ACC112 (cell line): ENCODE results near the gene CASP1.

Experiments used
- H2AFZ ChIP-seq: fragments of 200-600 bp; sonication (generic); one replicate; pipeline ENCODE4 v1.6.0; 2017; ENCODE audit warnings: antibody characterized with exemption, low read length; ENCODE audit not compliant: unreplicated experiment
- H3K27ac ChIP-seq: fragments of 200-600 bp; sonication (generic); 2 replicates; pipeline ENCODE4 v1.5.1; 2014; ENCODE audit warnings: low read depth, mild to moderate bottlenecking, antibody characterized with exemption, low read length, moderate library complexity
- H3K27me3 ChIP-seq: fragments of 200-600 bp; sonication (generic); 2 replicates; pipeline ENCODE4 v1.6.1; 2014; ENCODE audit warnings: mild to moderate bottlenecking, antibody characterized with exemption, low read length, moderate library complexity, mixed read lengths; ENCODE audit not compliant: insufficient read depth
- H3K36me3 ChIP-seq: fragments of 200-600 bp; sonication (generic); 2 replicates; pipeline ENCODE4 v1.6.1; 2016; ENCODE audit warnings: mild to moderate bottlenecking, antibody characterized with exemption, low read length, moderate library complexity, mixed read lengths; ENCODE audit not compliant: insufficient read depth
- H3K4me1 ChIP-seq: fragments of 200-600 bp; sonication (generic); one replicate; pipeline ENCODE4 v1.6.1; 2016; ENCODE audit warnings: low read length, mixed read lengths; ENCODE audit not compliant: insufficient read depth, unreplicated experiment, control insufficient read depth
- H3K4me3 ChIP-seq: fragments of 200-600 bp; sonication (generic); 2 replicates; pipeline ENCODE4 v1.5.1; 2014; ENCODE audit warnings: mild to moderate bottlenecking, low read depth, low read length
- H3K79me2 ChIP-seq: fragments of 200-600 bp; sonication (generic); one replicate; pipeline ENCODE4 v1.6.0; 2016; ENCODE audit warnings: low read length; ENCODE audit not compliant: control insufficient read depth, unreplicated experiment, insufficient read depth

Gene CASP1

DNA sequence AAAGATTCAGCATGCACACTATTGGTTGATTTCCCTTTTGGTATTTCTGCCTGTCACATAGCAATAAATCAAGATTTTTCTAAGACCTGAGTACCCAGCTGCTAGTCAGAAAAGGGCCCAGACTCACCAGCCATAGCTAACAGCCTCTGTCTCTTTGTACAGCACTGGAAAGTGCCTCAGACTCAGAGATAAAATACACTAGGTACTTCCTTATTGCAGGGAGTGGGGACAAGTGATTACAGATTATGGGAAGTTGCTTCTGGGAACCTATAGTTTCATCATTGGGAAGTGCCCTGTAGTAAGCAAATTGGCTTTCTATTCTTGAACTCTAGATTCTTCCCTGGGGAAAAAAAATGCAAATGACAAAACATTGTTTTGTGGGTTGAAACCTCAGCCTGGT, 11.9 kb downstream of the CASP1 start, which contains the start of gene CASP5:
Gene CASP5, minus strand, starts transcription at position 166 of the 400 bp plus-strand sequence. Its CDS starts 32 bp downstream, at position 134.
- Histone ChIP-seq H3K27ac (no peak within 1 kb of the TSS), H2AFZ (no peak within 1 kb of the TSS), H3K4me1 (no peaks in the 10 kb centered on the region)

DNA sequence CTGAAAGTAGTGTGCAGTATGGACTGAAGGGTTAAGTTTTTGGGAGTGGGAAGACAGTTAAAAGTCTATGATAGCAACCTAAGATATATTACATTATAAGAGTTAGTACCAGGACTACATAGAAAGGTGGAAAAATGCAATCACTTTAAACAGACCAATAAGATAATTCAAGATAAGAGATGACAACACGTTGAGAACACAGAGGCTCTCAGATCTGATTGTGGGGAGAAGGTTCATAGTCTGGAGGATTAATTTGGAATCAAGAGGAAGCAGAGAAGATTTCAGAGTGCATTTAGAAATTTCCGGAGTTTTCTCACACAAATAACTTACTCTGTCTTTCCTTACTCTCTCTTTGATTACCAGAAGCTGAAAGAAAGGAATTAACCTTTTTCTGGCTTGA, 12.4 kb downstream of the CASP1 start:
- Histone ChIP-seq H3K4me3 (no peak overlapping the region), H2AFZ (no peak overlapping the region), H3K4me1 (no peaks in the 10 kb centered on the region), H3K36me3 (peaks cover 3% of the 10 kb centered on the region; the same call in 1 of the 2 replicates), H3K27me3 (no peaks in the 10 kb centered on the region), H3K27ac (no peak overlapping the region), H3K79me2 (no peaks in the 10 kb centered on the region)

More for the DNA sequence above, 11.9 kb downstream of the CASP1 start, which contains the start of gene CASP5:
- Histone ChIP-seq H3K36me3 (peaks cover 8% of the 10 kb centered on the region), H3K4me3 (no peak within 1 kb of the TSS), H3K27me3 (no peaks in the 10 kb centered on the region), H3K79me2 (no peaks in the 10 kb centered on the region)

DNA sequence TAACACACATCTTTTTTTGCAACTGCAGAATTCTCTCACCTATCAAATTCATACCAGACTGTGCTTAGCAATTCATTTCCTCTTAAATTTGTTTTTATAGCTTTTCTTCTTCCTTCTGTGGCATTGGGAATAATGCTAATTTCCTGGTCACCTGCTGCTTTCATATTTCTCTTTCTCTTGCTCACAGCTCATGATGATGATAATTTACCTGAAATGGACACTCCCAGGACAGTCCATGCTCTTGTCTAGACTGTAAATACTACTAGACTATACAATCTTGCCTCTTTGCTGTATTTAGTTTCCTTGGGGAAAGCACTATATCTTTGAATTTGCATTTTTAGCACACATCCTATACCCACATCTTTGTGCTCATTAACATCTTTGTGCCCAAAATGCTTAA, 27.5 kb downstream of the CASP1 start:
- no peak overlapping the region for H2AFZ ChIP-seq

DNA sequence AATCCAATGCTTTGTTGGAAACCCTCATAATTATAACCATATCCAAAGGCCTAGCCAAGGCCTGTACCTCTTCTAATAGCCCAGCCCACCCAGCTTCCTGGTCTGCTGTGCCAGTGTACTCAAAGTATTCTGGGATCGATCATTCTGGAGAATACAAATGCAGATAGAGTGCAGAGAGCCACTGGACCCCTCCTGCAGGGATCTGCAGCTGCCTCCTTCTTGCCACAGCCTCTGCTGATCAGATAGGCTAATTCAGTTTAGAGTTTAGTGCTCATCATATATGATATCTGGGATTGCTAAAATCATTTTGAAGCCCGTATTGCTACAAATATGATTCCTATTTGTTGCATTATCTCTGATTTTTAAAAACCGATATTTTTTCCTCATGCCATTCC, 29.5 kb downstream of the CASP1 start:
- Histone ChIP-seq H3K27ac (no peak overlapping the region), H3K79me2 (no peaks in the 10 kb centered on the region), H3K36me3 (no peaks in the 10 kb centered on the region), H3K4me1 (peaks cover 5% of the 10 kb centered on the region), H2AFZ (no peak overlapping the region), H3K27me3 (no peaks in the 10 kb centered on the region), H3K4me3 (no peak overlapping the region)

More for the DNA sequence above, 27.5 kb downstream of the CASP1 start:
- Histone ChIP-seq H3K36me3 (no peaks in the 10 kb centered on the region), H3K27me3 (no peaks in the 10 kb centered on the region), H3K79me2 (no peaks in the 10 kb centered on the region), H3K4me1 (peaks cover 5% of the 10 kb centered on the region), H3K27ac (no peak overlapping the region), H3K4me3 (no peak overlapping the region)

DNA sequence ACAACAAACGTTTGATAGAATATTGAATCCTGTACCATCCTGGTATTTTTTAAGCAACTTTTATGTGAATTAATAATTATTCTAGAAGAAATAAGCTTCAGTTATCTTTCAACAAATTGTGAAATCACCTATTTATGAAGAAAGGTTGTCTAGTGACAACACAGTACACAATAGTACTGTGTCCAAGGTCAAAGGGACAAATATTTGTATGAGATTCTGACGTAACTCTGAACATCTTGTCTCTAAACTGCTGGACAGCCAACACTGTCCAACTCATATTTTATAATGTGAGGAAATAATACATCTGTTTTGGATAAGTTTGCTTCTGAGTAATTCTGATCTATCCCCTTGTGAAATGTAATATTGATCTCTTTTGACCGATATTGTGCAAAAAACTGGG, 30.9 kb downstream of the CASP1 start:
- Histone ChIP-seq H2AFZ (no peak overlapping the region), H3K27me3 (no peaks in the 10 kb centered on the region), H3K27ac (no peak overlapping the region), H3K4me1 (peaks cover 5% of the 10 kb centered on the region), H3K36me3 (no peaks in the 10 kb centered on the region), H3K79me2 (no peaks in the 10 kb centered on the region), H3K4me3 (no peak overlapping the region)

DNA sequence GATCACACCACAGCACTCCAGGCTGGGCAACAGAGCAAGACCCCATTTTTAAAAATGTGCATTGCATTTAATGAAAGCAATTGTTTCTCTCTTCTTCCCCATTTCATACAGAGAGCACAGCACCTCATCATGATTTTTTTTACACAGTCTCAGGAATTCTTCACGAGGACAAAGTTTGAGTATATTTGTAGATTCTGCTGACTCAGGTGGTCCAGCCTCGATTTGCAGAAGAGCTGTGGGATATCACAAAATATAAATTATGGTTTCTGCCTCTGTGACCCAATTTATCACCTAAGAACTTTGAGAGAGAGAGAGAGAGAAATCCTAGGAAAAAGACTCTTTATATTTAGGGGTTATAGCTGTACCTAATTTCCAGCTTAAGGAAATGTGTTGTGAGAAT, 31.8 kb downstream of the CASP1 start:
- H3K27me3 ChIP-seq, result no peaks in the 10 kb centered on the region
- H2AFZ ChIP-seq, result no peak overlapping the region
- no peak overlapping the region for H3K4me3 ChIP-seq
- H3K79me2 ChIP-seq, result no peaks in the 10 kb centered on the region
- H3K4me1 ChIP-seq, result peaks cover 5% of the 10 kb centered on the region
- H3K27ac ChIP-seq, result no peak overlapping the region
- H3K36me3 ChIP-seq, result no peaks in the 10 kb centered on the region

DNA sequence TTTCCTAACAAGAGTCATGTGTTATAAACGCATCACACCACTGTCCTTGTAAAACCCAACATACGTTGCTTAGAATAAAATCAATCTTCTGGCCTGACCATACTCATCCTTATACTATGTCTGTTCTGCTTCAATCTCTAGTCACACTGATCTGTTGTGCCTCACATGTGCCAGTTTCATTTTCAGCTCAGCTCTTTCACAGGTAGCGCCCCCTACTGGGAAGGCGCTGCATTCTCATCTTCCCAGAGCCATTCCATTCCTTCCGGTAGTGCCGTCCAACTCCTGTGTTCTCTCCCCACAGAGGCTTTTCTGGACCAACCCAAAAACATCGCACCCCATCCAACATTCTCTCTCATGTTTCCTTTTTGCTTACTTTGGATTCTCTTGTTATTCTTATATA, 34.1 kb downstream of the CASP1 start:
- Histone ChIP-seq H3K27me3 (no peaks in the 10 kb centered on the region), H2AFZ (no peak overlapping the region)

DNA sequence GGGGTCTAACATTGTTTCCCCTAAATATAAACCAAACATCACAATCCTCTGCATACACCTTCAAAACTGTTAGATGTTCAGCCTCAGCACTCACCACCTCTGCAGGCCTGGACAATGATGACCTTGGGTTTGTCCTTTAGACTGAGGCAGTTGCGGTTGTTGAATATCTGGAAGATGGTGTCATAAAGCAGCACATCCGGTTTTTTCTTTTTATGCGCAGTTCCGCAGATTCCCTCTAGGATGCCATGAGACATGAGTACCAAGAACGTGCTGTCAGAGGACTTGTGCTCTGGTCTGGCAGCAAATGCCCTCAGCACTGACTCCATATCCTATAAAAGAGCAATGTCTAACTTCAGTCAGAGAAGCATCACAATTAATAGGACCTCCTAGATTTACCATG, 34.8 kb downstream of the CASP1 start:
- Histone ChIP-seq H3K4me1 (peaks cover 5% of the 10 kb centered on the region), H3K79me2 (no peaks in the 10 kb centered on the region), H3K4me3 (no peak overlapping the region), H3K27ac (no peak overlapping the region), H2AFZ (no peak overlapping the region), H3K36me3 (no peaks in the 10 kb centered on the region), H3K27me3 (no peaks in the 10 kb centered on the region)

More for the DNA sequence above, 34.1 kb downstream of the CASP1 start:
- H3K27ac ChIP-seq, result no peak overlapping the region
- H3K4me1 ChIP-seq, result peaks cover 5% of the 10 kb centered on the region
- no peaks in the 10 kb centered on the region for H3K79me2 ChIP-seq
- H3K36me3 ChIP-seq, result no peaks in the 10 kb centered on the region
- no peak overlapping the region for H3K4me3 ChIP-seq

DNA sequence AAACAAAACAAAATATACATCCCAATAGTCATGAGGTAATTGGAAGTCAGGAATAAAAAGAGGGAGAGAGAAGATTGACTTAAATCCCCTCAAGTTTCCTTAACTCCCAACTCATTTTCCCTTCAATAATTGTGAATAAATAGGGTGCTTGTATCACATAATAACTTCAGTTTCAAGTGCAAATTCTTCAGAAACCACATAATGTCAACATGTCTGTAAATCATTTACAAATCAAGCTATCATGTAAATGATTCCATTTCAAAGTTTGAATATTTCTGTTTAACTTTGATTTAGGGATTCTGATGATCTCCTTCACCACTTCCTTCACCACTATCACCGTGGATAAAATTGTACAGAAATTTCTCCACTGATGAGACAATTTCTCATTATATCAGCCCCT, 35.2 kb downstream of the CASP1 start:
- Histone ChIP-seq H2AFZ (no peak overlapping the region), H3K27ac (no peak overlapping the region), H3K4me3 (no peak overlapping the region), H3K4me1 (peaks cover 5% of the 10 kb centered on the region), H3K36me3 (no peaks in the 10 kb centered on the region), H3K79me2 (no peaks in the 10 kb centered on the region), H3K27me3 (no peaks in the 10 kb centered on the region)

DNA sequence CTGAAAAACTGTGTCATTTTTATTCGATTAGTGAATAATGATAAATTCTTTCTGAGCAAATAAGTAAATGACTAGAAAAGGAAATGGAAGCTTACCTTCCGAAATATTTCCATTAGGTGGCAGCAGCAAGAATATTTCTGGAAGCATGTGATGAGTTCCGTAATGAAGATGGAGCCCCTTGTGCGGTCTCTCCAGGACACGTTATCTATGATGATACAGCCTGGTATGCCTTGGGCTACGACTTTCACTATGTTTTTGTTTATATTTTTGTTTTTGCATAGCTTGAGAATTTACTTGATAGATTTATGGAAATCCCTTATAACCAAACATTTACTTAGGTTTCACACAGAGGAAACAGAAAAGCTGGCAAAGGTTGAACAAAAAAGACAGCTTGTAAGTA, 37.7 kb downstream of the CASP1 start:
- H2AFZ ChIP-seq, result peak overlapping the region; percentile 24
- H3K4me1 ChIP-seq, result no peaks in the 10 kb centered on the region
- H3K4me3 ChIP-seq, result 0 out of 2 replicates have a peak overlapping the region, but pooled peaks have one; percentile 7
- no peak overlapping the region for H3K27ac ChIP-seq
- no peaks in the 10 kb centered on the region for H3K79me2 ChIP-seq
- H3K27me3 ChIP-seq, result no peaks in the 10 kb centered on the region
- no peaks in the 10 kb centered on the region for H3K36me3 ChIP-seq

DNA sequence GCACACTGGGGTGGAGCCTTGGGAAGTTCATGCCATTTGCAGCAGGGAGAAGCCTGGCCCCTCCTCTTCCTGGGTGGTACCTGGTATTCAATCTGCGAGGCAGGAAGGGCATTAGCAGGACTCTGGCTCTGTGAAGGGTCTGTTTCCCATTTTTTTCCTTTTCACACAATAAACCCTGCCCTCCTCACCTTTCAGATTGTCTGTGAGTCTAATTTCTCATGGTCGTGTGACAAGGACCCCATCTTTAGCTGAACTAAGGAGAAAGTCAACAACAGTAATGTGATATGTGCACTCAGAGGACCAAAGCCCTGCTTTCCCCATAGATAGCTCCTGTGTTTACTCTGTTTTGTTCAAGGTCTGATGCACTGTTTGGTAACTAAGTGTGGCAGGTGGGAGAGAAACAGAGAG, 39.9 kb downstream of the CASP1 start:
- Histone ChIP-seq H3K27ac (no peak overlapping the region), H3K4me1 (no peaks in the 10 kb centered on the region), H3K79me2 (no peaks in the 10 kb centered on the region), H2AFZ (no peak overlapping the region), H3K4me3 (no peak overlapping the region), H3K27me3 (no peaks in the 10 kb centered on the region), H3K36me3 (no peaks in the 10 kb centered on the region)
